SW 1271 (cell line): Measurements from ENCODE around the gene CLMP.
A peak's percentile ranks its signal among the peaks of the same experiment; 100 is the strongest.
"Not testable (repeated sequence)": the region's sequence is repeated elsewhere in the genome, so short reads cannot be mapped to it uniquely, and the experiment has no call there.

Experiments
- DNase-seq, 2 experiments: peaks; one replicate each; lab custom pipeline; 2025; lab: John Stamatoyannopoulos, UW

The CLMP gene

GRCh38 chr11:123168241-123168640 lies 26.8 kb downstream of the CLMP start:
- no peak for DNase-seq

GRCh38 chr11:123166071-123166559 lies 28.9 kb downstream of the CLMP start:
- DNase-seq: no peak

- no peak for DNase-seq
Observed at GRCh38 chr11:123164732-123165450, 30.2 kb downstream of the CLMP start.

- no peak for DNase-seq
Observed at GRCh38 chr11:123163621-123164020, 31.4 kb downstream of the CLMP start.

GRCh38 chr11:123161376-123162030 lies 33.5 kb downstream of the CLMP start:
- DNase-seq: no peak

GRCh38 chr11:123159183-123159857 lies 35.7 kb downstream of the CLMP start:
- no peak for DNase-seq

- DNase-seq: no peak
Observed at GRCh38 chr11:123158033-123159003, 36.7 kb downstream of the CLMP start.

- no peak for DNase-seq
Observed at GRCh38 chr11:123152951-123153350, 42.1 kb downstream of the CLMP start.

GRCh38 chr11:123152346-123152745 lies 42.7 kb downstream of the CLMP start:
- not testable (repeated sequence) for DNase-seq

- DNase-seq: no peak
Observed at GRCh38 chr11:123151796-123152195, 43.3 kb downstream of the CLMP start.

GRCh38 chr11:123151366-123151765 lies 43.7 kb downstream of the CLMP start:
- no peak for DNase-seq

- DNase-seq: no peak
Observed at GRCh38 chr11:123150882-123151281, 44.2 kb downstream of the CLMP start.

- no peak for DNase-seq
Observed at GRCh38 chr11:123148965-123149364, 46.1 kb downstream of the CLMP start.

GRCh38 chr11:123145661-123146060 lies 49.4 kb downstream of the CLMP start:
- DNase-seq: no peak

GRCh38 chr11:123145220-123145619 lies 49.8 kb downstream of the CLMP start:
- peak; percentile 74 to 80 for DNase-seq

- no peak for DNase-seq
Observed at GRCh38 chr11:123144707-123145106, 50.3 kb downstream of the CLMP start.

GRCh38 chr11:123143921-123144320 lies 51.1 kb downstream of the CLMP start:
- no peak for DNase-seq

GRCh38 chr11:123143476-123143875 lies 51.6 kb downstream of the CLMP start:
- DNase-seq: no peak

- no peak for DNase-seq
Observed at GRCh38 chr11:123139206-123139605, 55.8 kb downstream of the CLMP start.

- no peak for DNase-seq
Observed at GRCh38 chr11:123137431-123138224, 57.4 kb downstream of the CLMP start.
